Measurements from ENCODE around the gene ZC3H18. TPM values are rescaled to one million over a fixed set of nuclear protein-coding genes. Genes with fewer than 3 reads are reported as not detected.
A peak's percentile ranks its signal among the peaks of the same experiment; 100 is the strongest.

ZC3H18 gene
- total RNA-seq, 1 donor from 2014 or later, result 49.2 TPM

DNA sequence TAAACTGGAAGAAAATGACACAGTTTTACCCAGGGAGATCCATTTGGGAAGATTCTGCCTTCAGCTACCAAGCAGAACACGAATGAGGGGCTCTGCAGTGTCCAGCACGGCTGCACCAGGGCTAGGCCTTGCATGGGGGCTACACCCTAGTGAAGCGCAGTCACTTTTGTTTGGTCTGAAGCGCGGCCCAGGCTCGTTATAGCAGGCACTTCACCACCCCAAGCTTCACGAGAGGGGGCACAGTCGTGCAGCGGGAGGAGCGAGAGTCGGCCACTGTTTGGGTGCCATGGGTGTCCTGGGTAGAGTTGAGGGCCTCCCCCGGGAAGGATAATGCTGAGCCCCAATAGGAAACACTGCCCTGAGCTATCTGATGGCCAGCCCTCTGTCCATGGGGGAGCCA is 46.5 kb downstream of the ZC3H18 start:
- DNase-seq, result no peak
- H3K36me3 ChIP-seq, result peaks cover 73% of the 10 kb centered on the region
- TF ChIP-seq, protein P1, sequence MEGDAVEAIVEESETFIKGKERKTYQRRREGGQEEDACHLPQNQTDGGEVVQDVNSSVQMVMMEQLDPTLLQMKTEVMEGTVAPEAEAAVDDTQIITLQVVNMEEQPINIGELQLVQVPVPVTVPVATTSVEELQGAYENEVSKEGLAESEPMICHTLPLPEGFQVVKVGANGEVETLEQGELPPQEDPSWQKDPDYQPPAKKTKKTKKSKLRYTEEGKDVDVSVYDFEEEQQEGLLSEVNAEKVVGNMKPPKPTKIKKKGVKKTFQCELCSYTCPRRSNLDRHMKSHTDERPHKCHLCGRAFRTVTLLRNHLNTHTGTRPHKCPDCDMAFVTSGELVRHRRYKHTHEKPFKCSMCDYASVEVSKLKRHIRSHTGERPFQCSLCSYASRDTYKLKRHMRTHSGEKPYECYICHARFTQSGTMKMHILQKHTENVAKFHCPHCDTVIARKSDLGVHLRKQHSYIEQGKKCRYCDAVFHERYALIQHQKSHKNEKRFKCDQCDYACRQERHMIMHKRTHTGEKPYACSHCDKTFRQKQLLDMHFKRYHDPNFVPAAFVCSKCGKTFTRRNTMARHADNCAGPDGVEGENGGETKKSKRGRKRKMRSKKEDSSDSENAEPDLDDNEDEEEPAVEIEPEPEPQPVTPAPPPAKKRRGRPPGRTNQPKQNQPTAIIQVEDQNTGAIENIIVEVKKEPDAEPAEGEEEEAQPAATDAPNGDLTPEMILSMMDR (IDR thresholded peaks at IDR 0.05), result no peak
- no peaks in the 10 kb centered on the region for H3K27me3 ChIP-seq (ENCODE audit: low read depth)
- peaks cover 18% of the 10 kb centered on the region for H3K4me1 ChIP-seq
- no peak overlapping the region for H3K4me3 ChIP-seq
- peak in 1 of 2 donors; percentile 3 for ATAC-seq
- H3K27ac ChIP-seq, result peak overlapping the region; percentile 11
- H3K9me3 ChIP-seq, result no peaks in the 10 kb centered on the region
- intact Hi-C loops (cut with DNase I), result no loop called here

DNA sequence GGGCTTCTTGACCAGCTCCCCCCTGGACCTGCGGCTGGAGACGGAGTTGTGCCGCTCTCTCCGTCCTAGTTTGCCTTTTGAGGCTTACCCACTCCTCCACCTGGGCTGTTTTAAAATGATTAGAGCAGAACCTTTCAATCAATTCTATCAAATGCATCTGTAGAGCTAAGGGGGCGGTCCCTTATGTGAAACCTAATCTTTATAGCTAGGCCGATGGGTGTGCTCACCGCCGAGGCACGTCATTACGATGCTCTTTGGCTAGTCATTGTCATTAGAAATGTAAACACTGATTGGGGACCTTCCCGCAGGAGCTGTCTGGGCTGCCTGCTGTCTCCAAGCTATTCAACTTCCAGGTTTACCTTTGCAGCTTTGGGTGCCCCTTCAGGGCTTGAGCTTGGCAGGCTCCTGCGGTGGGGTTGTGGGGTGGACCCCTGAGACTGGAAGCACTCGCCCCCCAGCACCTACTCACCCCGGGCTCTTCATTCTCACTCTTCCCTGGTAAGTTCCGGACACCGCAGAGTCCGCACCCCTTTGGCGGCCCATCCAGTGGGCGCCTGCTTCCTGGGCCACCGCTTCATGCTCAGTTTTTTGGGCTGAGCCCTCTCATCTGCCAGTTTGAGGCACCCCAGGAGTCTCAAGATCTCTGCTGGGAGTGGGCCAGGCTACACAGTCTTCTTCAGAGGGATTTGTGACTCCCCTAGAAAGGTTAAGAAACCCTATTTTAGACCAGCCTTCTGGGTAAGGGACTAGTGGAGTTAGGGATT is 47.2 kb downstream of the ZC3H18 start:
- no peak for DNase-seq

DNA sequence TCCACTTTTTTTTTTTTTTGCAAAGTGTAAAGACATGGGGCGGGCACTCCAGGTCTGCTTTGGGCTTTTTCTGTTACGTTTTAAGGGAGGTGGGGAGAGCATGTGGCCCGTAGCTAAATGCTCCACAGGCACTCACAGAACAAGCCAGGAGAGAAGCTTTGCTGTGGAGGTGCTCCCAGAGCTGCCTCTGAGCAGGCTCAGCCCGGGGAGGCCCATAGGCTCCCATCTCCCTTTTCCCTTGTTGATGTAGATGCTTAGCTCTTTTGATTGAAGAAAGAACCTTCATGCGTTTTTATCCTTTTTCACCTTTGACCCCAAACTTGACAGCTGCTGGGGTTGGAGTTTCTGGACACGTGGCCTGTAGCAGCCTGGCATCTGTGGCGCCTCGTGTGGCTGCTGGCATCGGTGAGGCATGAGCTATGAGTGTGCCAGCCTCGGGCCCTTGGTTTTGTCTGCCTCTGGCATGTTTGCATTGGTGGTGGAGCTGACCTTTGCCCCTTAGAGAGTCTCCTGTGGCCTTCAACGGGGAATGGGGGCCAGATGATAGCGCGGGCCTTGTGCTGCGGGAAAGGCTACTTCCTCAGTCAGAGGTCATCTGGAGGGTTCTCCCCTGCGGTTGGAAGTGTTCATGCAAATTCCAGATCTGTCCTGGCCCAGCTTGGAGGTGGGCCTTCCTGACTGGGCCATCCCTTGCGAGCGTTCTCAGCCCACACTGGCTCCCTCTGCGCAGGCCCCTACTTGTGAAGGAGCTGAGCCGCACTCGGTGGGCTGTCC is 48.2 kb downstream of the ZC3H18 start:
- DNase-seq (no peak), ATAC-seq (no peak)
- no peaks in the 10 kb centered on the region for H3K27me3 ChIP-seq (ENCODE audit: low read depth)
- H3K36me3 ChIP-seq, result peaks cover 76% of the 10 kb centered on the region
- H3K4me3 ChIP-seq, result no peak overlapping the region
- intact Hi-C loops (cut with DNase I), result no loop called here
- H3K27ac ChIP-seq, result no peak overlapping the region
- peaks cover 18% of the 10 kb centered on the region for H3K4me1 ChIP-seq
- H3K9me3 ChIP-seq, result no peaks in the 10 kb centered on the region
- TF ChIP-seq, protein P1 (IDR thresholded peaks at IDR 0.05), result no peak

More for the DNA sequence above, 47.2 kb downstream of the ZC3H18 start:
- ATAC-seq, result no peak
- Histone ChIP-seq H3K36me3 (peaks cover 73% of the 10 kb centered on the region), H3K9me3 (no peaks in the 10 kb centered on the region), H3K4me3 (no peak overlapping the region), H3K27me3 (ENCODE audit: low read depth) (no peaks in the 10 kb centered on the region), H3K4me1 (peaks cover 18% of the 10 kb centered on the region), H3K27ac (no peak overlapping the region)
- TF ChIP-seq, protein P1 (IDR thresholded peaks at IDR 0.05), result no peak
- intact Hi-C loops (cut with DNase I), result no loop called here

DNA sequence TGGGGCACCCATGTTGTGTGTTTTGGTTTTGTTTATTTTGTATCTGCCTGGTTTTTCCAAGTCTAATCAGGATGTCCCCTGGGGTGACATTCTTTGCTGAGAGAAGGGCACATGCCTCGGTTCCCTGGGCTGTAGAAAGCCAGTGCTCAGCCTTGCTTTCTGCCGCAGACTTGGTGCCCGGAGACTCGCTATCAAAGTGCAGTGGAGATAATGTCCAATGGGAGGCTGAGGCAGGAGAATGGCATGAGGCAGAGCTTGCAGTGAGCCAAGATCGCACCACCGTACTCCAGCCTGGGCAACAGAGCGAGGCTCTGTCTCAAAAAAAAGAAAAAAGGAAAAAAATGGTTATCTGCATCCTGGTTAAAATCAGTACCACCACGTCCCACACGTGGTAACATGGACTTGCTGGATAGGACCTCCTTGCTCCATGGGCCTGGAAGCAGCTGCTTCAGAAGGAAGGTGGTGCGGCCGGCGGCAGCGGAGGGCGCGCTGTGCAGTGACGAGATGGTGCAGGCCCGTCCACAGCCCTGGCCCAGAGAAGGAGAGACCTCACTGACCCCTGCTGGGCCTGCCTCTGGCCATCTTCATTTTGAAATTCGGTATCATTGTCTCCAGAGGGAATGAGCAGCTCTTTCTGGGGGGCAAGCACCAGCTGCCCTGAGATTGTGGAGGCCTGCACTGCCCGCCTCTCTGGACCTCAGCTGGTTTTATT is 48.9 kb downstream of the ZC3H18 start:
- DNase-seq (no peak), ATAC-seq (no peak)
- Histone ChIP-seq H3K36me3 (peaks cover 78% of the 10 kb centered on the region), H3K4me3 (no peak overlapping the region), H3K27me3 (ENCODE audit: low read depth) (no peaks in the 10 kb centered on the region), H3K9me3 (no peaks in the 10 kb centered on the region), H3K27ac (no peak overlapping the region), H3K4me1 (peaks cover 18% of the 10 kb centered on the region)
- intact Hi-C loops (cut with DNase I), result no loop called here
- TF ChIP-seq, protein P1 (IDR thresholded peaks at IDR 0.05), result no peak

Data from lower lobe of right lung (tissue), 2 donors.